Stimulated activated CD4-positive, alpha-beta T cell treated with anti-CD3 and anti-CD28 coated beads, TNF-alpha, amount 100 ng/mL, for 1 hour (primary cell): Measurements from ENCODE around the gene FARP1.
"Not testable (repeated sequence)": the region's sequence is repeated elsewhere in the genome, so short reads cannot be mapped to it uniquely, and the experiment has no call there.

Experiments used
- DNase-seq, 3 donors: peaks; one replicate each; pipeline ENCODE4 v3.0.0-alpha.2; 2020; ENCODE audit warnings: low read depth in 3 of 3, low spot score in 1 of 3

Gene FARP1

GRCh38 chr13:98258226-98258625 is 115.3 kb downstream of the FARP1 start:
- no peak for DNase-seq

GRCh38 chr13:98260357-98261164 is 117.7 kb downstream of the FARP1 start:
- no peak for DNase-seq

GRCh38 chr13:98261165-98261702 is 118.3 kb downstream of the FARP1 start:
- no peak for DNase-seq

GRCh38 chr13:98262292-98262691 is 119.4 kb downstream of the FARP1 start:
- no peak for DNase-seq

DNA sequence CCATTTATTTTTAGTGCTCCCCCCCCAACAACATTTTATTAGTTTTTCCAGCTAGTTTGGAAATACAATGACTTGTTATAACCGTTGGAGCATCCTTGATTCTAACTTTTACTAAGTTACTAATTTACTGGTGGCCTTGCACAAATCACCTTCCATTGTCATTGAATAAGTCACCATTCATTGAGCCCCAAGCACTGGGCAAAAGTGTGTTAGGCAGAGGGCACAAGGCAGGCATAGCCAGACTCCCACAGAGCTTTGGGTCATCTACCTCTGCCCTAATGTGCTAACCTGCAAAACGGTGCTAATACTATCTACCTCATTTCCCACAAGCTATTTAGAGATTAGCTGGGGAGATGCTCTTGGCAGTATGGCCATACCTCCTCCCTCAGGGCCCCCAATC is 120.9 kb downstream of the FARP1 start:
- no peak for DNase-seq

GRCh38 chr13:98264877-98265276 is 122.0 kb downstream of the FARP1 start:
- DNase-seq: no peak

- DNase-seq: no peak
Measured at GRCh38 chr13:98265692-98266551, 123.0 kb downstream of the FARP1 start.

- DNase-seq: no peak
Measured at GRCh38 chr13:98267080-98267912, 124.4 kb downstream of the FARP1 start.

DNA sequence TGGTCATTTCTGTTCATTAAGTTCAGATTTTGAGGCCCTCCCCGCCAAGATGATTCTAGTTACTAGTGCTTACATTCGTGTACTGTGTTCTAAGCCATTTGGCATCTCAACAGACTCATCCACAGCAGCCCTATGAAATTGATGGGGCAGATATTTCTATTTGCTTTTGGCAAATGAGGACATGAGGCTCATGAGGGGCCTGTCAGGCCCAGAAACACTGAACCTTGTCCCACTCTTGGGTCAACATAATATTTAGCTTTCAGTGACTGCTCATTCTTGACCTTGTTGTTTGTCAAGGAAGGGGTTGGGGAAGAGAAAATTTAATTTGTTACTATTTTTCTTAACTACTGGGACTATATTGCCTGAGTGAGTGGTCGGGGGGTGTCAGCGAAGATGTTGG is 126.5 kb downstream of the FARP1 start:
- DNase-seq: no peak

- no peak for DNase-seq
Measured at GRCh38 chr13:98270819-98271218, 127.9 kb downstream of the FARP1 start.

- not testable (repeated sequence) for DNase-seq
Measured at GRCh38 chr13:98271646-98272045, 128.8 kb downstream of the FARP1 start.

- no peak for DNase-seq
Measured at GRCh38 chr13:98272549-98272948, 129.7 kb downstream of the FARP1 start.

DNA sequence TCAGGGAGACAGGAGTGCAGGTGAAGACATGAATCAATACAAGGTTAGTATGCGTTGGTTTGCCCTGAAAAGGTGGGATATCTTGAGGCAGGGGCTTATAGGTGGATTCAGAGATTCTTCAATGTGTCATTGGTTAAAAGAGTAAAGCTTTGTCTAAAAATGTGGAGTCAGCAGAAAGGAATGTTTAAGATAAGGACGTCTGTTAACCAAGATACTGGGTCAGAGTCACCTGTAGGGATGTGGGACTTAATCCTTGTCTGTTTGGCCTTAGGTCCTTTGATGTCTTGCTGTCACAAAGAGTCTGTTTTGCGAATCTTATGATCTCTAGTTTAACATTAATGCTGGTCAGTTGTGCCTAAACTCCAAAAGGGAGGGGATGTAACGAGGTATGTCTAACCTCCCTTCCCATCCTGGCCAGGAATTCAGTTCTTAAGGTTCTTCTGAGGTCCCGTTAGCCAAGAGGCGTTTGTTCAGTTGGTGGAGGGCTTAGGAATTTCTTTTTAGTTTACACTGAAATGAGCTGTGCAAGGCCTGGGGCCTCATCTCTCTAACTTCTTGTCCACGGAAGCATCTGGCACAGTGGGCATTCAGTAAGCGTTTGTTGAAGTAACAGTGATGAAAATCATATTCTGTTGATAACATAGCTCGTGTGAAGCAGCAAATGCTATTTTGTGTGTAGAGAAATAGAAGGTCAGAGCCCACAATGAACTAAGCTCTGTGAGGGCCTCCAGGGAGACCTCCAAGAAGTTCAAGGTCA is 130.4 kb downstream of the FARP1 start:
- DNase-seq: no peak

GRCh38 chr13:98273824-98274742 is 131.2 kb downstream of the FARP1 start:
- no peak for DNase-seq

DNA sequence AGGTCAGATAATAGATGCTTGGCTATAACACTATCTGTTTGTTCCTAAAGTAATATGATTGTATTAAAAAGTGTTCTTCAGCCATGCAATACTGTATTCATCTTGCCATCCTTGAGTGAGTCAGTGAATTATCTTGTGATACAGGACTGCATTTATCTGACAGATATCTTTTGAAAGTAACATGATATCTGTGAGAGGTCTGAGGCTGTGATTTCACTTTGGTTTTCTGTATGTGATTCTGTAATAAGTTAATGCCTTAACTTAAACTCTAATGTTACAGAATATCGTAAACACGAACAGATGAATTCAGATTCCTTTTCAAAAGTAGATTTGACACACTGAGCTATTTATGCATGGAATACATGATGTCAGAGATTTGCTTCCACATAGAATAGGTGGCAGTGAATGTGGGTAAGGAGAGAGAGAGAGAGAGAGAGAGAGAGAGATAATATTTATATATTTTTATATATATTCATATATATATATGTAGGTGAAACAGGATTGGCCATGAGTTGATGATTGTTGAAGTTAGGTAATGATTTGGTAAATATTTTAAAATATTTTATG is 132.1 kb downstream of the FARP1 start:
- DNase-seq: no peak

- DNase-seq: no peak
Measured at GRCh38 chr13:98275681-98276171, 132.8 kb downstream of the FARP1 start.

GRCh38 chr13:98276486-98276885 is 133.6 kb downstream of the FARP1 start:
- no peak for DNase-seq

DNA sequence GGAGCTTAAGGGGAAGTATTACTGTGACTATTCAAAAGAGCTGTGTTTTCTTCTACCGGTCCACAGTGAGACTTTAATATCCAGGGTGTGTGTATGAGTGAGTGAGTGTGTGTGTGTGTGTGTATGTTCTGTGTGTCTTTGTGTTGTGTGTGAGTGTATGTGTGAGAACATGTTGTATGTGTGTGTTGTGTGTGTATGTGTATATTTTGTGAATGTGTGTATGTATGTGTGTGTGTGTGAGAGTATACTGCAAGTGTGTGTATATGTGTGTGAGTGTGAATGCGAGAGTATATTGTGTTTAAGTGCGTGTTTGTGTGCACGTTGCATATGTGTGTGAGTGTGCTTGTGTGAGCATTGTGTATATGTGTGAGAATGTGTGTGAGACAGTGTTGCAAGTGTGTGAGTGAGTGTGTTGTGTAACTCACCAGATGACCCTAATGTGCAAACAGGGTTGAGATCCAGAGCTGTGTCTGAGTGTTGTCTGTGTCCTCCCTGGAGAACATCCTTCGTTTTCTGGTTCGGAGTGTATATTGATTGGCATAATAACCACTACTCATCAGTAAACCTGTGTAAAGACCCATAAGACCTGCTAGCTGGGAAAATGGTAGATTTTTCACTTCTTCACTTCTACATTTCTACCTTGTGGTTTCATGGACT is 135.3 kb downstream of the FARP1 start:
- DNase-seq: no peak
